GM18951 (cell line): Measurements from ENCODE around the gene LAMTOR1.
"Not testable (repeated sequence)": the region's sequence is repeated elsewhere in the genome, so short reads cannot be mapped to it uniquely, and the experiment has no call there.

ENCODE experiments used
- POLR2A ChIP-seq: IDR thresholded peaks from 4 replicates; pipeline ENCODE4 v1.6.1; 2011; ENCODE audit warnings: mild to moderate bottlenecking; ENCODE audit not compliant: insufficient read length, insufficient read depth; ENCODE audit errors: extremely low read depth
- in situ Hi-C: fragments of 300-500 bp; cut with MboI; formaldehyde crosslinking; loops from one replicate; pipeline ENCODE4 v1.12.0; 2022; ENCODE audit warnings: low sequenced_read_pairs, mixed read lengths, inconsistent platforms; ENCODE audit not compliant: unreplicated experiment

LAMTOR1 gene

DNA sequence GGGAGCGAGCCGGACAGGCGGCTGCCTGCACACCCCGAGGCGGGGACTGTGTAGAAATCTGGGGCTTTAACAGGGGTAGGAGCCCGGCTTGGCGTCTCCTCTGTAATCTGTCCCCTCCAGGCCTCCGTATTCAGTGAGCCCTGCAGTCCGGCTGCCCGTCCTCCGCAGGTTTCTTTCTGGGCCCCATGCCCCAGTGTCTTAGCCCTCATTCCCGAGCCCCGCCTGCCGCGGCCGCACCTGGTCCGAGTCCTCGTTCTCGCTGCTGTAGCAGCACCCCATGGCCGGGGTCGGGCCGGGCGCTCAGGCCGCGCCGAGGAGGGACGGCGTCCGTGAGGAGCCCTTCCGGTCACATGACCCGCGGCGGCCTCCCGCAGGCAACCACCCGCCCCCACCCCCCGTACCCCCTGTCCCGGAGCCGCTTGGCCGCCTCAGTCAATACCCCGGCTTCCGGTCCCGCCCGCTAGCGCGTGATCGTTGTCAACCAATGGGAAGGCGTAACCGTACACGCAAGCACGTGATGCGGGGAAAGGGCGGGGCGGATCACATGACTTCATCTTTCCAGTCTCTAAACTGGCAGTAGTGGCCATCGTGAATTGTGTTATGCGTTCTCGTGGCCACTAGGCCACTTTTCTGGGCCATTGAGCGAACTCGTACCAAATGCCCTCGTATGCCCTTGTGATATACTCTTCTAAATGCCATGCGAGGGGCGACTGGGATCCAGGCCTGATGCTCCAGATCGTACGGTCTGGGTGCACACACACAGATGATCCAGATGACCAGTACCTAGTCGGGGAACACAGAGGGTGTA lies at the start of gene LAMTOR1:
Gene LAMTOR1, minus strand, starts transcription at position 352 of the 808 bp plus-strand sequence. Its CDS starts 73 bp downstream, at position 279.
- in situ Hi-C loops: no loop called here

DNA sequence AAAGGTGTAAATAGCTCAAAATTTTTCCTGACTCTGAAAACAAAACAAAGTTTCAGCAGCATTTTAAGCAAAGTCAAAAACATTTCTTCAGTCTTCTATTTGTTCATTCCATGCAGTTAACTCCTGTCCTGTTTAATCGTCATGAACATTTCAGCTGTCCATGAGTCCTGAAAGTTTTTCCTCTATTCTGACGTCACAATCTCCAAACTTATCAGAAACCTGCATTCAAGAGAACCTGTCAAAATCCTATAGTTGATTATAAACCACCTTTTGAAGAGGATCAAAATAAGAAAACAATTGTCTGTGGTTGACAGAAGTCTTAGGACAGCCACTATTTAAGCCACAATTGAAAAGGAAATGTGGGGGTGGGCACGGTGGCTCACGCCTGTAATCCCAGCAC lies 47.8 kb upstream of the LAMTOR1 start:
- TF ChIP-seq POLR2A: no peak
- in situ Hi-C loops: no loop called here

More for the DNA sequence above, at the start of gene LAMTOR1:
- TF ChIP-seq POLR2A: peak; percentile 93

GRCh38 chr11:72146625-72147024 lies 43.5 kb upstream of the LAMTOR1 start:
- in situ Hi-C loops: no loop called here
- no peak for TF ChIP-seq POLR2A

GRCh38 chr11:72144807-72145565 lies 41.9 kb upstream of the LAMTOR1 start:
- in situ Hi-C loops: no loop called here
- no peak for TF ChIP-seq POLR2A

DNA sequence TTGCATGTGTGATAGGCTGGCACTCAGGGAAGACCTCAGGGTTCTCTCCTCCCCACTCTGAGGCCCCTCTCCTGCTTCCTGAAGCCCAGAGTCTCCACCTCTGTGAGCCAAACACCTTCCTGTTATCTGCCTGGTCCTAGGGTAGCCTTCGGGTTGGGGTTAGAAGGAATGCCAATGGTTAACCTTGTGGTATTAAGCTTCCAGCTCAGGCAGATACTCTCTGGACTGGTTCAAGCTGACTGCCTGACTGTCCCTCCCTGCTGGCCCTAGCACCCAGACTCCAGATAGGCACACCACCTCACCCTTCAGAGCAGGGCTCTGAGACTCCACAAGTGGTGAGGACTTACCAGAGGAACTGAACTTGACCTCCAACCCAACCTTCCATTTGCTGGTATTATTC lies 39.4 kb upstream of the LAMTOR1 start:
- in situ Hi-C loops: not testable (repeated sequence)

- in situ Hi-C loops: not testable (repeated sequence)
Measured at GRCh38 chr11:72142086-72142485, 39.0 kb upstream of the LAMTOR1 start.

- in situ Hi-C loops: no loop called here
Measured at GRCh38 chr11:72141066-72141465, 38.0 kb upstream of the LAMTOR1 start.

DNA sequence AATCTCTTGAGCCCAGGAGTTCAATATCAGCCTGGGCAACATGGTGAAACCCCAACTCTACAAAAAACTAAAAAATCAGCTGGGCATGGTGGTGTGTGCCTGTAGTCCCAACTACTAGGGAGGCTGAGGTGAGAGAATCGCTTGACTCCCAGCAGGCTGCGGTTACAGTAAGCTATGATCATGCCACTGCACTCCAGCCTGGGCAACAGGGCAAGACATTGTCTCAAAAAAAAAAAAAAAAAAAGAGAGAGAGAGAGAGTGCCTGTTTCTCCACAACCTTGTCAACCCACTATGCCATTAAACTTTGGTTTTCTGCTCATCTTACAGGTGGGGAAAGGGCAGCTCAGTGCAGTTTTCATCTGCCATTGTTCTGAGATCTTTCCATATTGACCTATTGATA lies 37.6 kb upstream of the LAMTOR1 start:
- in situ Hi-C loops: no loop called here

More at GRCh38 chr11:72141066-72141465, 38.0 kb upstream of the LAMTOR1 start:
- TF ChIP-seq POLR2A: no peak

GRCh38 chr11:72139500-72139899 lies 36.4 kb upstream of the LAMTOR1 start:
- in situ Hi-C loops: no loop called here

More for the DNA sequence above, 37.6 kb upstream of the LAMTOR1 start:
- no peak for TF ChIP-seq POLR2A

GRCh38 chr11:72138821-72139390 lies 35.8 kb upstream of the LAMTOR1 start:
- in situ Hi-C loops: no loop called here

More at GRCh38 chr11:72139500-72139899, 36.4 kb upstream of the LAMTOR1 start:
- TF ChIP-seq POLR2A: no peak

DNA sequence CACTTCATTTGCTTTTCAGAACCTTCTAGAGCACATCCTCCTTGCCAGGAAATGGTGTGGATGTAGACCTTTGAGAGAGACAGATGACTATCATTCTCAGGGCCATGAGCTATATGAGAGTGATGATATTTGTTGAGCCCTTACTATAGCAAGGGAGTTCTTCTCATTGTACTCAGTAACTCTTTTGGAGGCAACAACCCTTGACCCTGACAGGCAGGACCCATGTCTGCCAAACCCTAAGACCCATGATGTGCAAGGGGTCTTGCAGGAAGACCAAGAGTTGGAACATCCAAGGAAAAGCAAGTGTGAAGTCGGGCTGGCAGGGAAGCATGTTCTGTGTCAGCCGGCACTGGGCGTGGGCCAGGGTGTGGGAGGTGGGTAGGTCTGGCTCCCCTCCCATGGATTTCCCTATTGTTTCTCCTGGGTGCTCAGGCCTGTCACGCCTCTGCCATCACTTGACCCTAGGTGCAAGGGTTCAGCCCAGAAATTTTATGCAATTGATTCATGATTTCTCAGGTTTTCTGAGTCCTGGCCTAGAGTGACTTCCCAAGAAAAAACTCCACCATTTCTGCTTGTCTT lies 33.7 kb upstream of the LAMTOR1 start:
- no peak for TF ChIP-seq POLR2A
- in situ Hi-C loops: no loop called here

More at GRCh38 chr11:72138821-72139390, 35.8 kb upstream of the LAMTOR1 start:
- no peak for TF ChIP-seq POLR2A

DNA sequence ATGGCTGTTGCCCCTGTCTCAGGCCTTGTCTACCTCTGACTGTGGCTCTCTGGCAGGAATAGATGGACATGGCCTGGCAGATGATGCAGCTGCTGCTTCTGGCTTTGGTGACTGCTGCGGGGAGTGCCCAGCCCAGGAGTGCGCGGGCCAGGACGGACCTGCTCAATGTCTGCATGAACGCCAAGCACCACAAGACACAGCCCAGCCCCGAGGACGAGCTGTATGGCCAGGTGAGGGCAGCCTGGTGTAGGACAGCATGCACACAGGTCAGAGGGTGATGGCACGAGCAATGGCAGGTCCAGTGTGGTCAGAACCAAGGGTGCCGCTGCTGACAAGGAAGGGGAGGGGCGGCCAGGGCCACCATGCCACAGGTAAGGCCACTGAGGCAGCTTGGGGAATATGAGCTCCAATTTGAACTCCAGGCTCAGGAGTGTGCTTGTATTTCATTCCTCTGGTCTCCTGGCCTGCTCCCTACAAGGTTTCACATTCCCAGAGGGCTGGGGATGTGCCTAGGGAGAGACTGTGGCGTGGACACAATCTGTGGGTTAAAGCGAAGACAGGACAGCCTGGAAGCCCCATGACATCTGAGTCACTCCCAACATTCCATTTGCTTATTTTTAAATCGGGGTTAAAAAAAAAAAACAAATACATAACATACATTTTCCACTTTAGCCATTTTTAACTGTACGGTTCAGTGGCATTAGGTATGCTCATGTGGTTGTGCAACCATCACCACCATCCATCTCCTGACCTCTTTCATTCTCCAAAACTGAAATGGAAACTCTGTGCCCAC lies 33.0 kb upstream of the LAMTOR1 start:
- TF ChIP-seq POLR2A: no peak
- in situ Hi-C loops: no loop called here

DNA sequence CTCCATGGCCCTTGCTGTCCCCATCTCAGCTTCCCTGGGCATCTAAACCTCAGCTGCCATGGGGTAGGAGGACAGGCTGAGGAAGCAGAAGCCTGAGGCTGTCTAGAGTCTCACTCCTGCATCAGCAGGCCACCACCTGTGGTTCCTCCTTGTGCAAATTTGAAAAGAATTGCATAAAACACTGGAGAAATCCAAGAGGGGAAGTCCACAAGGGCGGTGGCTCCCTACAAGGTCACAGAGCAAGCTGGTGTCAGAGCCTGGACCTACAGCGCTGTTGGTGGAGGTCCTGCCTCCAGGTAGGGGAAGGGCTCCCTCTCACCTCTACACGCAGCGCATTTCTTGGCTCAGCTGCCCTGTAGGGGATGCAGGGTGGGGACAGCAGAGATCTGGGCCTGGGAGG lies 32.4 kb upstream of the LAMTOR1 start, which contains the start of gene FOLR3:
Gene FOLR3, plus strand, starts transcription at position 253 of the 400 bp plus-strand sequence. CDS start 228 bp downstream, outside the sequence.
- in situ Hi-C loops: not testable (repeated sequence)

DNA sequence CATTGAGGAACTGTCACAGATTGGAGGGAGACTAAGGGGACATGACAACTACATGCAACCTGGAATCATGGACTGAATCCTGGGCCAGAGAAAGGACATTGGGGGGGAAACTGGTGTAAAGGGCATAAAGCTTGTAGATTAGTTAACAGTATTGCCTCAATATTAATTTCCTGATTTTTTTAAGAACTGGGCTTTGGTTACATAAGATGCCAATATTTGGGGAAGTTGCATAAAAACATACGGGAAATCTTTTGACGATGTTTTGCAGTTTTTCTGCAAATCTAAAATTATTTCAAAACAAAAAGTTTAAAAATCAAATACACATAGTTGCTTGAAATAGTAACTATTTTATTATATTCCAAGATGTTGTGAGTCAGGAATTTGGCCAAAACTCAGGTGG lies 29.5 kb upstream of the LAMTOR1 start:
- in situ Hi-C loops: no loop called here
- TF ChIP-seq POLR2A: no peak
